ENCODE data around the gene EPB41L2.
"Not testable (repeated sequence)": the region's sequence is repeated elsewhere in the genome, so short reads cannot be mapped to it uniquely, and the experiment has no call there.

Gene EPB41L2

GRCh38 chr6:130970839-130971410, 92.1 kb downstream of the EPB41L2 start:
- DNase-seq: no peak

DNA sequence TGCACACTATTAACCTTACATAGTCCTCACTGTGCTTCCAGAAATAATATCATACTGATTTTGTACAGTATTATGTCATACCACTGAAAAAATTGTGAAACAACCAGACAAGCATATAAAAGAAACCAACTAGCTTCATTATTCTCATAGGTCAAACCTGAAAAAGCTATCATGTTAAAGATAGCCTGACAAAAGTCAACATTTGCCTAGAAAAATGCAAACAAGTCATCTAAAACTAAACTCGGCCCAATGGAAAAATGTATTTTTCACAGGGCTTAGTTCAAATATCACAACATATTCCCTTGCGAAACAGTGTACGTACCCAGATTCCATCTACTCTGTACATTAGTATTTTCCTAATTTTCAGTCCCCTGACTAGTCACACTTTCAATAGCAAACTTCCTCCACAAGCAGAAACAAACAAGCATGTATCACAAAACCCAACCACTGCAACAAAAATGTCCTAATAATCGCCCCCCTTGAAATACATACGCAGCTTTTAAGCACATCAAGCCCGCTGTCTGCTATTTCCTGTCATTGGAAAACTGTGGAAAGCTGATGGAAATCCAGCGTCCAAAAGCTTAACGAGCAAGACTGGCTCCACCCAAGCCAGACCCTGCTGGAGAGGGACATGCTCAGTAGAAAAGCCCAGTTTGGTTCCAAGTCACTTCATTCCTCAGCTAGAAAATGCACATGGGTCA, 93.1 kb downstream of the EPB41L2 start:
- DNase-seq: no peak

- no peak for DNase-seq
Measured at GRCh38 chr6:130969166-130969565, 93.9 kb downstream of the EPB41L2 start.

DNA sequence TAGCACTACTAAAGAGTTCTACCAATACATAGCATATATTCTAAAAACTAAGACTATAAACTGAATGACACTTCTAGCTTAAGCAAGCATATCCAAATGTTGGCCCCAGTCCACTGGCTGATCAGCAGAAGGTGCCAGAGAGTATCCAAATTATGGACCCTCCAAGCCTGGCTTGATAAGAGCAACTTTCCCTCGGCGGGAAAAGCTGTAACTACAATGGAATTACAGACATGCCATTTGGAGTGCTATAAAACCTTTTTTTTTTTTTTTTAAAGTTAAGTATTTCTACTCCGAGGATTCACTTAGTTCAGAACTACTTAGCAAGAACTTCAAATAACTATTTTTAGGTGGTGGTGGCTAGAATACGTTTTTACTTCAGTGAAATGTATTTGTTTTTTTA, 94.6 kb downstream of the EPB41L2 start:
- DNase-seq: no peak

DNA sequence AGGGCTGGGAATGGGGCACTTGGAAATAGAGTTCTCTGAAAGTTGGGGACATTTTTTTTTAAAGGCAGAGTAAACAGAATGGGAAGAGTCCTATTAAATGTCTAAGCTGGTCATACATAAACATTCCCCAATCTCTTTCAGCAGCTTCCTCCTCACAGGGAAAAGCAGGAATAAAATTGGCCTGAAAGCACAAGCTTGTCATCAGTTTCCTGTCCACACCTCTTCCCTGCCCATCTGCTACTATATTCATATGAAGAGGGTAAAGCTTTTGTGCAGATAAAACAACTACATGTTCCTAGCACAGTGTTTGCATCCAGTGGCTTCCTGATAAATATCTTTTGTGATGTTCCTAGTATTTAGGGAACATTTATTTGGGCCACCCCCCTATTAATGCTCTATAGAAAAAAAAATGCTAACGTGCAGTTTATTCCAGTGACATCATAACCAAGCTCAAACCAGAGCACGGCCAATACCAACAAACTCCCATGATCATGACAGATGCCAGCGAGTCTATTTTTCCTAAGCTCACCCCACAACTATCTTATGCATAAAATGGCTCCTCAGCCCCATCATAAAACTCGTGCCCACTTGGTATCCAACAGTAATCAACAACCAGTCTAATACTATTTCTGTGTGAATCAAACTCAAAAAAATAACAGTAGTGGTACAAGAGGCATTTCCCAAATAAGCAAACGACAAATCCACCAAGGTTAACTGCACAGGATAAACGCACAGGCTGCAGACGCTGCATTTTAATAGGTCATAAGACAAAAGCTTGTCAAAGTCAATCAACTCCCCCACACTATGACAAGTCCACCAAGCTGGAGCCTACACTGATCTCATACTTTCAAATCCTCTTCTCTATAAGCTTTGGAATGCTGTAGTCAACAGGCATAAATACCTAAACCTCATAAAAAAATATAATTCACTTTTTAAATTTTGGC, 95.3 kb downstream of the EPB41L2 start:
- DNase-seq: no peak

DNA sequence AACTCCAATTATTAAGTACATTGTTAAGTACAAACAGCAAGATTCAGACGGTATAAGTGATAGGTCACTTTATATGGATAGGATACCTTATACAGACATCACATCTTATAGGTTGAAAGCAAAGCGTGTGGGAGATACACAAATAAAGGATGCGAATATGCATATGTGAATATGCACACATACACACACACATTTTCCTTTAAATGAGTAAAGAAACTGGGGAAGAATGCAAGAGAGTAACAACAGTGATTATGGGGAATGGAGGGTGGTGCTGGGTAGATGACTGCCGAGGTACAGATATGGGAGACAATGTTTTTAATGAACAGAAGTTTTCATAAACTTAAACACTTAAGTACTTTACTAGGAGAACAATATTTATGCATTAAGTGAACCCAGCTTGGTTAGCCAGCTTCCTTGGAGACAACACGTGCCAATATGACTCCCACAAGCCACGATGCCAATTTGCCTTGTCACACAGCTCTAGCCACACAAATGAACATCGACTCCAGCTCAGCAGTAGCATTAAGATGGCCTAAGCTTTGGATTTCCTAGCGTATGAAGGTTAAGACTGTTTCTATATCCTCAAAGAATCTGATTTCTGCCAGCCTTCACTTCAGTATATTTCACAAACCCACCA, 96.6 kb downstream of the EPB41L2 start:
- DNase-seq: no peak

- DNase-seq: no peak
Measured at GRCh38 chr6:130965656-130966055, 97.4 kb downstream of the EPB41L2 start.

GRCh38 chr6:130964808-130965604, 98.0 kb downstream of the EPB41L2 start:
- DNase-seq: no peak

GRCh38 chr6:130964289-130964688, 98.8 kb downstream of the EPB41L2 start:
- no peak for DNase-seq

GRCh38 chr6:130962966-130963365, 100.1 kb downstream of the EPB41L2 start:
- no peak for DNase-seq

DNA sequence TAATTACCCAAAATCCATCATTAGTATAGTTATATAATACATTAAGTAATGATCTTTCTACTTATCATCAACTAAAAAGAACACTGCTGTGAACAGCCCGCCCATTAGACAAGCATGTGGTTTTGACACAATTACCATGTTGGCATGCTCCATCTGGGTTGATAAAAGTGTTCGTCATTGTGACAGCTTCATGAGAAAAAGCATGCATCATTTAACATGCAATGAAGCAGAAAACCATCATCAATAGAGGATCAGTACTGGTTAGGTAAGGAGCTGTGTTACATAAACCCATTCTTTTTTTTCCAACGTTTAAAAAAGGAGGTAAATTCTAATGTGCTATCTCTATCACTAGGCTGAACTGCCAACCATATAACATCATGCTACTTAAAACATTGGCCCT, 101.9 kb downstream of the EPB41L2 start:
- no peak for DNase-seq

DNA sequence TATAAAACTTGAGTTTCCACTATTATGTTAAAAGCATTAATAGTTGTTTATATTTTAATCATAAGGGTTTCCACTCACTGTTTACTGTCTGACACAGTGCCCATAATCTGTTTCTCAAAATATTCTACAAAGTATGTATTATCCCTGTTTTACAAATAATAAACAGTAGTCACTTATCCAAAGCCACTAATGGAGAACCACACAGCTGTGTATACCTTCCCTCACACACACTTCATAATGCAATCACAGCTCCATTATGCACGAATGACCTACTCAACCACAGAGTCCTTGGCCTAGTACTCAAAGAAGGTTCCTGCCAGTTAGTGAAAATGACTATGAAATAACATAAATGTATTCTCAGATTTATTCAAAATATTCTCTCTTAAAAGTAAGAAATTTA, 103.1 kb downstream of the EPB41L2 start:
- no peak for DNase-seq

- DNase-seq: no peak
Measured at GRCh38 chr6:130958468-130958867, 104.6 kb downstream of the EPB41L2 start.

DNA sequence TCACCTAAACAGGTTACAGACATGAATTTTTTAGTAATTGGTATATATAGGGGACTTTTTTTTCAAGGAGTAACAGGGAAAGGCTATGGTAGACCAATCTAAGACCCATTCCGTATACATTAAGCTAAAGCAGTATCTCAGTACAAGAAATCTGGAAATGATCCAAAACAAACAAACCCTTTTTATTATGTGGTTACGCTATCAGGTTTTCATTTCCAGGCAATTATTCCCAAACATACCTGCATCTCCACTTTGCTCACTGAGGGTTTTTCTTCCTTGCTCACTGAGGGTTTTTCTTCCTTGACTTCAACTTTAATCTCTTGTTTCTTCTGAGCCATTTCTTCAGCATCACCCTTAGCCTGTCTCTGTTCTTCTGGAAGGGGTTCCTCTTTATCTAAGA, 107.3 kb downstream of the EPB41L2 start:
- peak; percentile 75 for DNase-seq

- DNase-seq: no peak
Measured at GRCh38 chr6:130949553-130949952, 113.5 kb downstream of the EPB41L2 start.

- no peak for DNase-seq
Measured at GRCh38 chr6:130947464-130947863, 115.6 kb downstream of the EPB41L2 start.

- no peak for DNase-seq
Measured at GRCh38 chr6:130946076-130946475, 117.0 kb downstream of the EPB41L2 start.

GRCh38 chr6:130945401-130945919, 117.6 kb downstream of the EPB41L2 start:
- DNase-seq: no peak

DNA sequence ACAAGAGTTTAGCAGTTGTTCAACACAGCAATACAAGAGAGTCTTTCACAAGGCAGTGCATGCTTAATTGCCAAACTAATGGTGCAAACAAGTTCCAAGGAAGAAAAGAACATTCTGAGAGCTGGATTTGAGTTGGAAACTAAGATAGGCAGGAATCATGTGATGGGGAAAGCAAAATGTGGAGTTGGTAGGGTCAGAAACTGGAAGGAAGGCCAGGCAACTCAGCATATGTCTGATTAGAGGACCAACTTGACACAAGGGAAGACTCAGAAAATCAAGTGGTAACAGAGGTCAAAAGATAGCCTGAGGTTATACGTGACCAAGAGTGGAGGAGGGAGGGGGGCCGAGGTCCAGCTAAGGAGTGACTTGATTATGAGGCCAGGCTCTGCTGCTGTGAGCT, 118.6 kb downstream of the EPB41L2 start:
- DNase-seq: no peak

GRCh38 chr6:130943738-130944137, 119.3 kb downstream of the EPB41L2 start:
- DNase-seq: no peak

DNA sequence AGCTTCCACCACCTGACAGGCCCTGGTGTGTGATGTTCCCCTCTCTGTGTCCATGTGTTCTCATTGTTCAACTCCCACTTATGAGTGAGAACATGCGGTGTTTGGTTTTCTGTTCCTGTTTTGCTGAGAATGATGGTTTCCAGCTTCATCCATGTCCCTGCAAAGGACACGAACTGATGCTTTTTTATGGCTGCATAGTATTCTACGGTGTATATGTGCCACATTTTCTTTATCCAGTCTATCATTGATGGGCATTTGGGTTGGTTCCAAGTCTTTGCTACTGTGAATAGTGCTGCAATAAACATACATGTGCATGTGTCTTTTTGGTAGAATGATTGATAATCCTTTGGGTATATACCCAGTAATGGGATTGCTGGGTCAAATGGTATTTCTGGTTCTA, 120.3 kb downstream of the EPB41L2 start:
- DNase-seq: not testable (repeated sequence)

DNA sequence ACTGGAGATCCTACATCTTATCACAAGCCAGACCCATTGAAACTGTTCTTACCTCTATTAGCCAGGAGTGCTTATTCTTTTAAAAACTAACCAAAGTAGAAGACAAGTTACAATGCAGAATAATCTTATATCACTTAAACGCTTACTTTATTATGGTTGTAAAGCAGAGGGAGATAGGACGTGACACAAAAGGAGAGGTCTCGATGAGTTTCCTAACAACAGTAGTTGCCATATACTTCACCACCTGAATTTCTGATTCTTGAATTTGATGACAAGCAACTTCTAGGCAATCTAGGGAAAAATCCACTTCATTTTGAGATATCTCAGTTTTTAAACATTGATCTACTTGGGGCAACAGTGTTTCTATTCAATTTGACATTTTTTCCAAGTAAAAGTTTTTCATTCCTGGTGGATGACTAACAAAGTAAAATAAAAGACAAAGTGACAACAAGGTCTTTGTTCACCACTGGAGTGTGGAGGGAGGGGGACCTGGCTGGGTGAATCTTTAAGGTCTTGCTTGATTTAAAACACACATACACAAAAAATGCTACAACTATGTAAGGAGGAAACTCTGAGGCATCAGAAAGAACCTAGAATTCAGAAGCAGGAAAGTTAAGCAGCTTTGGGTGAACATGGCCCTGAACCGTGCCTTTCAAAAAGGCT, 125.0 kb downstream of the EPB41L2 start:
- no peak for DNase-seq
